AG20443 (cell line): ENCODE measurements around the gene BTLA.
A peak's percentile ranks its signal among the peaks of the same experiment; 100 is the strongest.
"Not testable (repeated sequence)": the region's sequence is repeated elsewhere in the genome, so short reads cannot be mapped to it uniquely, and the experiment has no call there.

ENCODE experiments used
- DNase-seq: peaks from one replicate; pipeline ENCODE4 v3.0.0; 2012; ENCODE audit warnings: low spot score, mixed read lengths

Gene BTLA

GRCh38 chr3:112446343-112446742, 52.9 kb downstream of the BTLA start:
- no peak for DNase-seq

GRCh38 chr3:112445839-112446238, 53.4 kb downstream of the BTLA start:
- DNase-seq: no peak

GRCh38 chr3:112437146-112438022, 61.9 kb downstream of the BTLA start:
- peak; percentile 22 for DNase-seq

DNA sequence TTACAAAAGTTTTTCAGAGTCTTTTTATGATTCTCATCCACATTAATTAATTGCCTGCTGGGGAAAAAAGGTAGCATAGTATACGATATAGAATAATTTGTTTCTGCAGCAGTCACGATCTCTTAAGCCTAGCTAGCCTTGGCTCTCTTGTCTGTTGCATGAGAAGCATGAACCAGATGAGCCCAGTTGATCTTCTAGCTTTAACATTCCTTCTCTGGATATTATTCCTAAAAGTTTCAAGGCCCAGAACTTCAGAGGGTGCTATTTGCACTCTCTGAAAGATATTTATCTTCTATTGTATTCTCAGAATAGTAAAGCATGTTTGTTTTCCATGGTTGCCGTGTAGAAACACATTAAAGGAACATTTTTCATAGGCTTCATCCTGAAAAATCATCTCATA, 69.3 kb downstream of the BTLA start:
- no peak for DNase-seq

DNA sequence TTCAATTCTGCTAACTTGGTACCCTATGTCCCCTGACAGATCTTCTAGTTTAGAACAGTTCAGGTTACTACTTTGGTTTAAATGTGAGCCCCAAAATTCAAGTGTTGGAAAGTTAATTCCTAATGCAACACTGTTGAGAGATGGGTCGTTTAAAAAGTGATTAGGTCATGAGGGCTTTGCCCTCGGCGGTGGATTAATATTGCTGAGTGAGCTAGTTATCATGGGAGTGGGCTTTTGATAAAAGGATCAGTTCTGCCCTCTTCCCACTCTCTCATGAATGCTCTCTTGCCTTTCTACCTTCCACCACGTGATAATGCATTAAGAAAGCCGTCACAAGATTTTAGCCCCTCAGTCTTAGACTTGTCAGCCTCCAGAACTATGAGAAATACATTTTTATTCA, 72.1 kb downstream of the BTLA start:
- no peak for DNase-seq

- no peak for DNase-seq
These were observed 73.2 kb downstream of the BTLA start for GRCh38 chr3:112425858-112426750.

- no peak for DNase-seq
These were observed 73.9 kb downstream of the BTLA start for GRCh38 chr3:112425382-112425781.

GRCh38 chr3:112424394-112424793, 74.9 kb downstream of the BTLA start:
- no peak for DNase-seq

GRCh38 chr3:112422921-112423320, 76.4 kb downstream of the BTLA start:
- not testable (repeated sequence) for DNase-seq

DNA sequence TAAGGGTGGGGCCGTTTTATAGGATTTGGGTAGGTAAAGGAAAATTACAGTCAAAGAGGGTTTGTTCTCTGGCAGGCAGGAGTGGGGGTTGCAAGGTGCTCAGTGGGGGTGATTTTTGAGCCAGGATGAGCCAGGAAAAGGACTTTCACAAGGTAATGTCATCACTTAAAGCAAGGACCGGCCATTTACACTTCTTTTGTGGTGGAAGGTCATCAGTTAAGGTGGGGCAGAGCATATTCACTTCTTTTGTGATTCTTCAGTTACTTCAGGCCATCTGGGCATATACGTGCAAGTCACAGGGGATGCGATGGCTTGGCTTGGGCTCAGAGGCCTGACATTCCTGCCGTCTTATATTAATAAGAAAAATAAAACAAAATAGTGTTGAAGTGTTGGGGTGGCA, 80.7 kb downstream of the BTLA start:
- not testable (repeated sequence) for DNase-seq

GRCh38 chr3:112417696-112418318, 81.5 kb downstream of the BTLA start:
- DNase-seq: no peak

- DNase-seq: no peak
These were observed 82.7 kb downstream of the BTLA start for GRCh38 chr3:112416391-112417212.

DNA sequence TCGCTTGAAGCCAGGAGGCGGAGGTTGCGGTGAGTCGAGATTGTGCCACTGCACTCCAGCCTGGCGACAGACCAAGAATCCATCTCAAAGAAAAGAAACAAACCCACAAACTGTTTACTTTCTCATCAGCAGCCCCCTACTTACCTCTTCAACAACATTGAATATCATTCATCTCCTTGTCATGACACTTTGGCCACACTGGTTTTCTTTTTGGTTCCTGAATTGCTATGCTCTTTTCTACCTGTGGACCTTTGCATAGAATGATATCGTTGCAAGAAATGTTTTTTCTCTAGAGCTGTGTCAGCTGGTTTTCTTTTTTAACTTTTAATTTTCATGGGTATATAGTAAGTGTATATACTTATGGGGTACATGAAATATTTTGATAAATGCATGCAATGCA, 83.9 kb downstream of the BTLA start:
- DNase-seq: no peak
